KMS-11 (cell line): ENCODE measurements around the gene MDFI.

ENCODE experiments used
- H2AFZ ChIP-seq: fragments of 200-600 bp; sonication (generic); 2 replicates; pipeline ENCODE4 v1.6.1; 2016; ENCODE audit warnings: antibody characterized with exemption, mixed run types, low read depth
- H3K27ac ChIP-seq: fragments of 200-600 bp; sonication (generic); 2 replicates; pipeline ENCODE4 v1.6.1; 2016; ENCODE audit warnings: mild to moderate bottlenecking, mixed run types
- H3K27me3 ChIP-seq: fragments of 200-600 bp; sonication (generic); 2 replicates; pipeline ENCODE4 v1.6.1; 2017; ENCODE audit warnings: mild to moderate bottlenecking, low read depth, mixed run types, moderate library complexity; ENCODE audit not compliant: insufficient read depth
- H3K36me3 ChIP-seq: fragments of 200-600 bp; sonication (generic); 2 replicates; pipeline ENCODE4 v1.6.1; 2017; ENCODE audit warnings: mild to moderate bottlenecking, mixed run types; ENCODE audit not compliant: insufficient read depth
- H3K4me1 ChIP-seq: fragments of 200-600 bp; sonication (generic); 2 replicates; pipeline ENCODE4 v1.6.1; 2016; ENCODE audit warnings: mild to moderate bottlenecking, low read depth, mixed run types; ENCODE audit not compliant: poor library complexity, severe bottlenecking
- H3K4me2 ChIP-seq: fragments of 200-600 bp; sonication (generic); 2 replicates; pipeline ENCODE4 v1.7.0; 2016; ENCODE audit warnings: mild to moderate bottlenecking, mixed run types
- H3K4me3 ChIP-seq: fragments of 200-600 bp; sonication (generic); IDR thresholded peaks from 2 replicates; pipeline ENCODE4 v1.6.1; 2017; ENCODE audit warnings: low read depth, low read length, mixed read lengths; ENCODE audit not compliant: insufficient read depth
- H3K79me2 ChIP-seq: fragments of 200-600 bp; sonication (generic); 2 replicates; pipeline ENCODE4 v1.6.1; 2016; ENCODE audit warnings: low read depth, mixed run types; ENCODE audit not compliant: insufficient read depth
- H3K9ac ChIP-seq: fragments of 200-600 bp; sonication (generic); 2 replicates; pipeline ENCODE4 v1.6.1; 2016; ENCODE audit warnings: mild to moderate bottlenecking, mixed run types
- H4K20me1 ChIP-seq: fragments of 200-600 bp; sonication (generic); 2 replicates; pipeline ENCODE4 v1.6.1; 2016; ENCODE audit warnings: mild to moderate bottlenecking, mixed run types; ENCODE audit not compliant: insufficient read depth
- TF ChIP-seq, protein P1 (sequence below): fragments of 200-600 bp; sonication (generic); conservative IDR thresholded peaks from 2 replicates; pipeline ENCODE4 v1.6.1; 2017; ENCODE audit warnings: low read depth, mild to moderate bottlenecking, antibody characterized with exemption, low read length, moderate library complexity, mixed read lengths

MDFI gene

DNA sequence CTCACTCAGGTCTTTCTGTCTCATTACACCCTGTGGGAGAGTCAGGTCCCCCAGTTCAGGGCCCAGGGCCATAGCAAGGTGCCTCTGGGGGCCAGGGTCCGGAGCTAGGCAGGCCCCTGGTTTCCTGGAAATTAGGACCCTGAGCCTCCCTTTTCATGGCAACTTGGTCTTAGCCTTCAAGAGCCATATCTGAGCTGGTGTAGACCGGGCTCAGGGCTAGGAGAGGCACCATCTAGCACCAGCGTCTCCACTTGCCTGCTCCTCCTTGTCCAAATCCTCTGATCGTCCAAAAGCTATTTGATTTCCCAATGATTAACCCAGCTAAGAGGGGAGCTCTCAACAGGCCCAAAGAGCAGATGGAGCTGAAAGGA lies 5.6 kb downstream of the MDFI start:
- H3K27me3 ChIP-seq: peaks cover 56% of the 10 kb centered on the region; the same call in 1 of the 2 replicates
- TF ChIP-seq, protein P1, sequence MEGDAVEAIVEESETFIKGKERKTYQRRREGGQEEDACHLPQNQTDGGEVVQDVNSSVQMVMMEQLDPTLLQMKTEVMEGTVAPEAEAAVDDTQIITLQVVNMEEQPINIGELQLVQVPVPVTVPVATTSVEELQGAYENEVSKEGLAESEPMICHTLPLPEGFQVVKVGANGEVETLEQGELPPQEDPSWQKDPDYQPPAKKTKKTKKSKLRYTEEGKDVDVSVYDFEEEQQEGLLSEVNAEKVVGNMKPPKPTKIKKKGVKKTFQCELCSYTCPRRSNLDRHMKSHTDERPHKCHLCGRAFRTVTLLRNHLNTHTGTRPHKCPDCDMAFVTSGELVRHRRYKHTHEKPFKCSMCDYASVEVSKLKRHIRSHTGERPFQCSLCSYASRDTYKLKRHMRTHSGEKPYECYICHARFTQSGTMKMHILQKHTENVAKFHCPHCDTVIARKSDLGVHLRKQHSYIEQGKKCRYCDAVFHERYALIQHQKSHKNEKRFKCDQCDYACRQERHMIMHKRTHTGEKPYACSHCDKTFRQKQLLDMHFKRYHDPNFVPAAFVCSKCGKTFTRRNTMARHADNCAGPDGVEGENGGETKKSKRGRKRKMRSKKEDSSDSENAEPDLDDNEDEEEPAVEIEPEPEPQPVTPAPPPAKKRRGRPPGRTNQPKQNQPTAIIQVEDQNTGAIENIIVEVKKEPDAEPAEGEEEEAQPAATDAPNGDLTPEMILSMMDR: no peak
- no peaks in the 10 kb centered on the region for H4K20me1 ChIP-seq
- no peaks in the 10 kb centered on the region for H3K79me2 ChIP-seq
- H3K36me3 ChIP-seq: no peaks in the 10 kb centered on the region
- no peak overlapping the region for H3K4me3 ChIP-seq
- no peak overlapping the region for H3K4me2 ChIP-seq
- H3K27ac ChIP-seq: no peak overlapping the region
- H3K4me1 ChIP-seq: no peaks in the 10 kb centered on the region
- H2AFZ ChIP-seq: no peak overlapping the region
- H3K9ac ChIP-seq: no peak overlapping the region

DNA sequence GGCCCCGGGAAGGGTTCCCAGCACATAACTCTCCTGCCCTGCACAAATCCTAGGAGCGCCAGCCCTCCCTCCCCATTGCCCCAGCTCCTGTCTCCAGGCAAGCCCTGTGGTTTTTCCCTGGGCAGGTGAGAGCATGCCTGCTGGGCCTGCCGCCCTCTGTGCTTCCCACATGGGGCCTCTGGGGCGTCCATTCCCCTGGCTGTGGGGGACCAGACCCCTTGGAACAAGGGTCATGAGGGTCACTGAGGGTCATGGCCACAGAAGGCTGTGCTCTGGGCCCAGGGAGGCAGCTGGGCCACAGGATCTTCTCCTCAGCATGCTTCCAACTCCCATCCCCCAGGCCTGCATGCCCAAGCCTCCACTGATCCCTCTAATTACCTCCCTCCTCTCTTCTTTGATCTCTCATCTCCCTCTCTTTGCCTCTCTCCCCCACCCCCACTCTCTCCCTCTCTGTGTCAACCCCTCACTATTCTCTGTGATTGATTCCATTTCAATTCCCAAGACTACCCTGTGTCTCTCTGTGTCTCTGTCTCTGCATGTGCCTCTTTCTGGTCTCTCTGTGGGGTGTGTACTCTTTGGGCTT lies 6.1 kb downstream of the MDFI start:
- Histone ChIP-seq H3K4me2 (no peak overlapping the region), H3K27me3 (peaks cover 54% of the 10 kb centered on the region; the same call in 1 of the 2 replicates), H3K79me2 (no peaks in the 10 kb centered on the region), H2AFZ (no peak overlapping the region), H3K4me1 (no peaks in the 10 kb centered on the region), H3K27ac (no peak overlapping the region), H3K36me3 (no peaks in the 10 kb centered on the region), H4K20me1 (no peaks in the 10 kb centered on the region), H3K9ac (no peak overlapping the region), H3K4me3 (no peak overlapping the region)
- TF ChIP-seq, protein P1: no peak

DNA sequence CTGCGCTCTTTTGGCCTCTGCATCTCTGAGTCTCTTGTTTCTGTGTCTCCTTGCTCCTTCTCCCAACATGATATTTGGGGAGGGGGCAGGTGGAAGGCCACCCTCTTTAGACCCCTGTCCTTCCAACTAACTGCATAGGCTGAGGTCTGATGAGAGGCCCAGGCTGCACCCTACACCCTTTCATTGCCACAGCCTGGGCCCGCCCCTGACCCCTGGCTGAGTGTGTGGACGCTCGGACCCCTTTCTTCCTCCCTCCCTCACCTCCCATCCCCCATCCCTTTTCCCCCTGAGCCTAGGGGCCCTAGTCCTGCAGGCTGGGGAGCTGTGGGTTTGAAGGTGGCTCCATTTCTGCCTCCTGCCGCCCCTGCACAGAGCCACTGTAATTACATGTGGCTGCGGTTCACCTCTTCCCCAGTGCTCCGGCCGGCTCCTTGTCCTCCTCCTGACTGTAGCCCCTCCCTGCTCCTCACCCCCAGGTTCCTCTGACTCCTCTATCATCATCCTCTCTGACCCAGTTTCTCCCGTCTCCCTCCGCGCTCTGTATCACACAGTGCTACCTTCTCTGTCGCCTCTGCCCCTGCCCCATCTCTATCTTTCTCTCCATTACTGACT lies 6.8 kb downstream of the MDFI start:
- H3K36me3 ChIP-seq: no peaks in the 10 kb centered on the region
- TF ChIP-seq, protein P1: no peak
- H3K27me3 ChIP-seq: peaks cover 49% of the 10 kb centered on the region; the same call in 1 of the 2 replicates
- no peak overlapping the region for H2AFZ ChIP-seq
- H3K9ac ChIP-seq: no peak overlapping the region
- no peak overlapping the region for H3K27ac ChIP-seq
- no peak overlapping the region for H3K4me3 ChIP-seq
- no peak overlapping the region for H3K4me2 ChIP-seq
- H4K20me1 ChIP-seq: no peaks in the 10 kb centered on the region
- H3K79me2 ChIP-seq: no peaks in the 10 kb centered on the region
- H3K4me1 ChIP-seq: no peaks in the 10 kb centered on the region

DNA sequence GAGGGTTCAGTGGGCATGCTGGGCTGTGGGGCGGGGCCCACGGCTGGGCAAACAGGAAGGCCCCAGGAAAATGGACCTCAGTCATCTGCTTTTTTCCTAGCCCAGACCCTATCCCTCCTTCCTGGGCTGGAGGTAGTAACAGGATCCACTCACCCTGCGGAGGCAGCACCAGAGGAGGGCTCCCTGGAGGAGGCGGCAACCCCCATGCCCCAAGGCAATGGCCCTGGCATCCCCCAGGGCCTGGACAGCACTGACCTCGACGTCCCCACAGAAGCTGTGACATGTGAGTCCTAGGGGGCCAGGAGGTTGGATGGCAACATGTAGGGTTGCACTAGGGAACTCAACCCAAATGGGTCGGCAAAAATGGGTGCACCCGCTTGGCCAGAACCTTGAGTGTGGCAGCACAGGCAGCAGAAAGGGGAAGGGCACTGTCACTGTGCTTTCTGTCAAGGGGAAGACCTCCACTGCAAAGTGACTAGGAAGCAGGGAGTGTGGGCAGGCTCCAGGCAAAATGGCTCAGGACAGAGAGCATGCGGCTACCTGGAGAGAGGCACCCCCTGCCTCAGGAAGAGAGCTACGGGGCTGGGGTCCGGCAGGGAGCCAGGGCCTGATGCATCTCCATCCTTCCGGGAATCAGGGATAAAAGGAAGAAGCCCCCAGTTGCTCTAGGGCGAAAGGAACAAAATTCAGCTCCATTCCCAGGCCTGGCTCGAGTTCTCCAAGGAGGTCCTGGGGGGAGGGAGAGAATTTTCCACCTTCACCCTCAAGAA lies 7.9 kb downstream of the MDFI start:
- H3K79me2 ChIP-seq: no peaks in the 10 kb centered on the region
- H3K9ac ChIP-seq: no peak overlapping the region
- H3K27ac ChIP-seq: no peak overlapping the region
- H4K20me1 ChIP-seq: no peaks in the 10 kb centered on the region
- no peaks in the 10 kb centered on the region for H3K4me1 ChIP-seq
- no peaks in the 10 kb centered on the region for H3K36me3 ChIP-seq
- no peak overlapping the region for H3K4me2 ChIP-seq
- H2AFZ ChIP-seq: no peak overlapping the region
- TF ChIP-seq, protein P1: no peak
- H3K4me3 ChIP-seq: no peak overlapping the region
- peaks cover 42% of the 10 kb centered on the region; the same call in 1 of the 2 replicates for H3K27me3 ChIP-seq
